ENCODE data around the gene GSC2. TPM values are rescaled to one million over a fixed set of nuclear protein-coding genes. Genes with fewer than 3 reads are reported as not detected.

The GSC2 gene
- total RNA-seq: not detected
- not detected for polyA plus RNA-seq

- no peaks in the 10 kb centered on the region for H3K9me3 ChIP-seq (ENCODE audit: control insufficient read depth in 2 of 2, low read length in 2 of 2)
- no peak within 1 kb of the TSS for H3K27ac ChIP-seq (ENCODE audit: insufficient read depth, low read length, poor library complexity, severe bottlenecking)
- DNase-seq (no peak), ATAC-seq (ENCODE audit: low read depth in 2 of 2) (no peak)
- peaks cover 16% of the 10 kb centered on the region for H3K4me1 ChIP-seq (ENCODE audit: control insufficient read depth, insufficient read depth, low read length, poor library complexity, severe bottlenecking)
- Mint-ChIP-seq H3K4me1 (peaks cover 0 to 19% (median 11%) of the 10 kb centered on the region in 4 donors), H3K36me3 (no peaks in the 10 kb centered on the region), H3K4me3 (peak within 1 kb of the TSS; percentile 1 to 78 (median 59)), H3K9me3 (peaks cover 0 to 5% (median 1%) of the 10 kb centered on the region in 7 donors), H3K27me3 (peaks cover 68% of the 10 kb centered on the region), H3K27ac (peak within 1 kb of the TSS in 1 of 3 donors; percentile 72)
- H3K4me3 ChIP-seq (ENCODE audit: low read depth, low read length): no peak within 1 kb of the TSS
- no peaks in the 10 kb centered on the region for H3K36me3 ChIP-seq (ENCODE audit: control insufficient read depth, insufficient read depth, low read length)
- peaks cover 17% of the 10 kb centered on the region for H3K27me3 ChIP-seq (ENCODE audit: control insufficient read depth, insufficient read depth, low read length)
Observed at GRCh38 chr22:19149991-19150390, at the start of gene GSC2. GSC2 (minus strand) TSS chr22:19150292; CDS start chr22:19150283, 9 bp downstream.

- ATAC-seq (ENCODE audit: low read depth in 2 of 2): no peak
- H3K27ac Mint-ChIP-seq: peak overlapping the region in 1 of 3 donors; percentile 44
- peaks cover 12% of the 10 kb centered on the region for H3K4me1 ChIP-seq (ENCODE audit: control insufficient read depth, insufficient read depth, low read length, poor library complexity, severe bottlenecking)
Observed at GRCh38 chr22:19199479-19199878, 49.4 kb upstream of the GSC2 start.

GRCh38 chr22:19197997-19198865, 48.1 kb upstream of the GSC2 start:
- Mint-ChIP-seq H3K27ac (peak overlapping the region in 2 of 3 donors; percentile 39 to 64), H3K4me3 (no peak overlapping the region), H3K36me3 (no peaks in the 10 kb centered on the region), H3K27me3 (peaks cover 16% of the 10 kb centered on the region), H3K4me1 (peaks cover 0 to 29% (median 22%) of the 10 kb centered on the region in 4 donors), H3K9me3 (peaks cover 0 to 4% (median 0%) of the 10 kb centered on the region in 7 donors)
- H3K27ac ChIP-seq (ENCODE audit: insufficient read depth, low read length, poor library complexity, severe bottlenecking): no peak overlapping the region
- ATAC-seq (ENCODE audit: low read depth in 2 of 2) (no peak), DNase-seq (no peak)
- no peaks in the 10 kb centered on the region for H3K36me3 ChIP-seq (ENCODE audit: control insufficient read depth, insufficient read depth, low read length)
- no peaks in the 10 kb centered on the region for H3K9me3 ChIP-seq (ENCODE audit: control insufficient read depth in 2 of 2, low read length in 2 of 2)
- H3K4me3 ChIP-seq (ENCODE audit: low read depth, low read length): no peak overlapping the region
- H3K27me3 ChIP-seq (ENCODE audit: control insufficient read depth, insufficient read depth, low read length): no peaks in the 10 kb centered on the region
- peaks cover 12% of the 10 kb centered on the region for H3K4me1 ChIP-seq (ENCODE audit: control insufficient read depth, insufficient read depth, low read length, poor library complexity, severe bottlenecking)

More at GRCh38 chr22:19199479-19199878, 49.4 kb upstream of the GSC2 start:
- H3K27me3 ChIP-seq (ENCODE audit: control insufficient read depth, insufficient read depth, low read length): no peaks in the 10 kb centered on the region
- H3K36me3 ChIP-seq (ENCODE audit: control insufficient read depth, insufficient read depth, low read length): no peaks in the 10 kb centered on the region
- DNase-seq: no peak
- no peaks in the 10 kb centered on the region for H3K9me3 ChIP-seq (ENCODE audit: control insufficient read depth in 2 of 2, low read length in 2 of 2)
- H3K4me3 ChIP-seq (ENCODE audit: low read depth, low read length): no peak overlapping the region
- Mint-ChIP-seq H3K4me1 (peaks cover 0 to 29% (median 22%) of the 10 kb centered on the region in 4 donors), H3K36me3 (no peaks in the 10 kb centered on the region), H3K9me3 (peaks cover 0 to 4% (median 0%) of the 10 kb centered on the region in 7 donors), H3K27me3 (peaks cover 16% of the 10 kb centered on the region), H3K4me3 (no peak overlapping the region)
- H3K27ac ChIP-seq (ENCODE audit: insufficient read depth, low read length, poor library complexity, severe bottlenecking): no peak overlapping the region

- H3K4me3 ChIP-seq (ENCODE audit: low read depth, low read length): no peak overlapping the region
- no peak for DNase-seq
- H3K36me3 Mint-ChIP-seq: no peaks in the 10 kb centered on the region
- no peaks in the 10 kb centered on the region for H3K27me3 ChIP-seq (ENCODE audit: control insufficient read depth, insufficient read depth, low read length)
- H3K4me1 Mint-ChIP-seq: peaks cover 0 to 29% (median 21%) of the 10 kb centered on the region in 4 donors
- ATAC-seq (ENCODE audit: low read depth in 2 of 2): no peak
- H3K4me3 Mint-ChIP-seq: peak overlapping the region in 2 of 4 donors; percentile 48 to 68
- no peaks in the 10 kb centered on the region for H3K36me3 ChIP-seq (ENCODE audit: control insufficient read depth, insufficient read depth, low read length)
- no peaks in the 10 kb centered on the region for H3K9me3 ChIP-seq (ENCODE audit: control insufficient read depth in 2 of 2, low read length in 2 of 2)
- H3K27ac ChIP-seq (ENCODE audit: insufficient read depth, low read length, poor library complexity, severe bottlenecking): no peak overlapping the region
- peaks cover 16% of the 10 kb centered on the region for H3K27me3 Mint-ChIP-seq
- peak overlapping the region in 2 of 3 donors; percentile 43 to 64 for H3K27ac Mint-ChIP-seq
- H3K4me1 ChIP-seq (ENCODE audit: control insufficient read depth, insufficient read depth, low read length, poor library complexity, severe bottlenecking): peaks cover 12% of the 10 kb centered on the region
- H3K9me3 Mint-ChIP-seq: peaks cover 0 to 4% (median 0%) of the 10 kb centered on the region in 7 donors
Observed at GRCh38 chr22:19196841-19197612, 46.9 kb upstream of the GSC2 start.

GRCh38 chr22:19195796-19196731, 46.0 kb upstream of the GSC2 start:
- H3K27ac Mint-ChIP-seq: peak overlapping the region in 2 of 3 donors; percentile 10 to 92
- Histone ChIP-seq H3K4me1 (ENCODE audit: control insufficient read depth, insufficient read depth, low read length, poor library complexity, severe bottlenecking) (peaks cover 12% of the 10 kb centered on the region), H3K27ac (ENCODE audit: insufficient read depth, low read length, poor library complexity, severe bottlenecking) (no peak overlapping the region), H3K4me3 (ENCODE audit: low read depth, low read length) (no peak overlapping the region), H3K27me3 (ENCODE audit: control insufficient read depth, insufficient read depth, low read length) (no peaks in the 10 kb centered on the region), H3K36me3 (ENCODE audit: control insufficient read depth, insufficient read depth, low read length) (no peaks in the 10 kb centered on the region), H3K9me3 (ENCODE audit: control insufficient read depth in 2 of 2, low read length in 2 of 2) (no peaks in the 10 kb centered on the region)
- H3K4me3 Mint-ChIP-seq: peak overlapping the region in 3 of 4 donors; percentile 41 to 78 (median 54)
- DNase-seq: peak in 1 of 3 donors; percentile 72
- peaks cover 0 to 4% (median 0%) of the 10 kb centered on the region in 7 donors for H3K9me3 Mint-ChIP-seq
- peak; percentile 48 to 53 for ATAC-seq (ENCODE audit: low read depth in 2 of 2)
- peaks cover 22% of the 10 kb centered on the region for H3K27me3 Mint-ChIP-seq
- H3K36me3 Mint-ChIP-seq: no peaks in the 10 kb centered on the region
- H3K4me1 Mint-ChIP-seq: peaks cover 0 to 29% (median 21%) of the 10 kb centered on the region in 4 donors

- peaks cover 12% of the 10 kb centered on the region for H3K4me1 ChIP-seq (ENCODE audit: control insufficient read depth, insufficient read depth, low read length, poor library complexity, severe bottlenecking)
- Mint-ChIP-seq H3K9me3 (peaks cover 0 to 4% (median 0%) of the 10 kb centered on the region in 7 donors), H3K27ac (peak overlapping the region in 1 of 3 donors; percentile 92), H3K4me3 (peak overlapping the region in 1 of 4 donors; percentile 63), H3K36me3 (no peaks in the 10 kb centered on the region), H3K27me3 (peaks cover 25% of the 10 kb centered on the region), H3K4me1 (peaks cover 0 to 29% (median 21%) of the 10 kb centered on the region in 4 donors)
- no peaks in the 10 kb centered on the region for H3K36me3 ChIP-seq (ENCODE audit: control insufficient read depth, insufficient read depth, low read length)
- H3K27ac ChIP-seq (ENCODE audit: insufficient read depth, low read length, poor library complexity, severe bottlenecking): no peak overlapping the region
- ATAC-seq (ENCODE audit: low read depth in 2 of 2) (peak in 1 of 2 donors; percentile 7), DNase-seq (no peak)
- H3K27me3 ChIP-seq (ENCODE audit: control insufficient read depth, insufficient read depth, low read length): no peaks in the 10 kb centered on the region
- H3K9me3 ChIP-seq (ENCODE audit: control insufficient read depth in 2 of 2, low read length in 2 of 2): no peaks in the 10 kb centered on the region
- H3K4me3 ChIP-seq (ENCODE audit: low read depth, low read length): no peak overlapping the region
Observed at GRCh38 chr22:19194766-19195536, 44.9 kb upstream of the GSC2 start.
